Activated B cell treated with CpG ODN at 0.5 μM for 24 hours (primary cell): ENCODE data around the gene PLBD2. TPM values are rescaled to one million over a fixed set of nuclear protein-coding genes. Genes with fewer than 3 reads are reported as not detected.

Experiments
- ATAC-seq: fragments of 200-7000 bp; cut with Tn5 transposase; one replicate; pipeline ENCODE4 v1.10.0; 2021; ENCODE audit warnings: low read depth, mild to moderate bottlenecking, moderate library complexity
- CTCF ChIA-PET: fragments of 350-600 bp; sonication (Branson Sonifier 250); formaldehyde crosslinking; loops from one replicate; lab custom pipeline; 2021; ENCODE audit warnings: antibody characterized with exemption; lab: Charles Lee
- POLR2A ChIA-PET: fragments of 350-600 bp; sonication (Branson Sonifier 250); formaldehyde crosslinking; loops from one replicate; lab custom pipeline; 2021; ENCODE audit warnings: antibody characterized with exemption; lab: Charles Lee
- DNase-seq: peaks from one replicate; pipeline ENCODE4 v3.0.0; 2022
- H3K27ac Mint-ChIP-seq: one replicate; pipeline ENCODE4 v1.8.0; 2020; ENCODE audit warnings: mixed read lengths
- H3K27me3 Mint-ChIP-seq: one replicate; pipeline ENCODE4 v1.8.0; 2021; ENCODE audit warnings: mixed read lengths
- H3K36me3 Mint-ChIP-seq: one replicate; pipeline ENCODE4 v1.8.0; 2021; ENCODE audit warnings: low read depth, mixed read lengths
- H3K4me1 Mint-ChIP-seq: one replicate; pipeline ENCODE4 v1.8.0; 2021; ENCODE audit warnings: mixed read lengths
- H3K4me3 Mint-ChIP-seq: one replicate; pipeline ENCODE4 v1.8.0; 2020; ENCODE audit warnings: mild to moderate bottlenecking, mixed read lengths
- H3K9me3 Mint-ChIP-seq: one replicate; pipeline ENCODE4 v1.8.0; 2020; ENCODE audit warnings: mixed read lengths
- intact Hi-C: fragments of 100-400 bp; cut with micrococcal nuclease; formaldehyde crosslinking; loops from one replicate; pipeline ENCODE4 v1.15.1; 2024
- total RNA-seq: library from RNA; stranded (reverse); gene quantifications from 2 replicates; pipeline ENCODE4 v1.2.3, GENCODE V29; 2022
- TF ChIP-seq, protein P1 (sequence below): fragments of 200-600 bp; IDR thresholded peaks from one replicate; pipeline ENCODE4 v1.8.0; 2022; ENCODE audit warnings: antibody characterized with exemption, mild to moderate bottlenecking

PLBD2 gene
- total RNA-seq, 1 donor from 2014 or later = 13.7 TPM

DNA sequence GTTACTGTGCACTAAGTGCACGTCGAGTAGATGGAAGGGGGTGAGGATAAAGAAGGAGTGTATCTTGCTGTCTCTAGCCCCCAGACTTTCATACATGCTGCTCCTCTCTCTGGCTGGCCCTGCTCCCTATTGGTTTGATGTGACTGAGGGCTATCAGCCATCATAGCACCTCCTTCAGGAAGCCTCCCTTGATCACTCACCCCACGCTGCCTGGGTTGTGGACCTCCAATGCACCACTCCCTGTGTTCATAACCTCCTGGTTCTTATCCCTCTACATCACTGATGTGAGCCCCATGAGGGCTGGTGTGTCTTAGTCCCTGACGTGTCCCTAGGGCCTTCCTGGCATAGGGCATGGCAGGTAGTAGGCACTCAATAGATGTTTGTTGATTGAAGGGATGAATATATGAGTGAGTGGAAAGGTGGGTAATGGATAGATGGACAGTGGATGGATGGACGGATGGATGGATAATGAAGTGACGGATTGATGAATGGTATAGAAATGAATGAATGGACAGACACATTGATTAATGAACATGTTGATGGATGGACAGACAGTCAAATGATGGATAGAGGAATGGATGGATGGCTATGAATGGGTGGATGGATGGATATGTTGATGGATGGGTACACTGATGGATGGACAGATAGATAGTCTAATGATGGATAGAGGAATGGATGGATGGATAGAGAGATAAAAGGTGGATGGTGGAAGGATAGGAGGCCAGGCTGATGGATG is 78.8 kb downstream of the PLBD2 start:
- H3K36me3 Mint-ChIP-seq = no peaks in the 10 kb centered on the region
- no peaks in the 10 kb centered on the region for H3K9me3 Mint-ChIP-seq
- H3K4me3 Mint-ChIP-seq = no peak overlapping the region
- ATAC-seq = no peak
- POLR2A ChIA-PET = no interaction called here
- CTCF ChIA-PET = no interaction called here
- no peak for DNase-seq
- TF ChIP-seq, protein P1, sequence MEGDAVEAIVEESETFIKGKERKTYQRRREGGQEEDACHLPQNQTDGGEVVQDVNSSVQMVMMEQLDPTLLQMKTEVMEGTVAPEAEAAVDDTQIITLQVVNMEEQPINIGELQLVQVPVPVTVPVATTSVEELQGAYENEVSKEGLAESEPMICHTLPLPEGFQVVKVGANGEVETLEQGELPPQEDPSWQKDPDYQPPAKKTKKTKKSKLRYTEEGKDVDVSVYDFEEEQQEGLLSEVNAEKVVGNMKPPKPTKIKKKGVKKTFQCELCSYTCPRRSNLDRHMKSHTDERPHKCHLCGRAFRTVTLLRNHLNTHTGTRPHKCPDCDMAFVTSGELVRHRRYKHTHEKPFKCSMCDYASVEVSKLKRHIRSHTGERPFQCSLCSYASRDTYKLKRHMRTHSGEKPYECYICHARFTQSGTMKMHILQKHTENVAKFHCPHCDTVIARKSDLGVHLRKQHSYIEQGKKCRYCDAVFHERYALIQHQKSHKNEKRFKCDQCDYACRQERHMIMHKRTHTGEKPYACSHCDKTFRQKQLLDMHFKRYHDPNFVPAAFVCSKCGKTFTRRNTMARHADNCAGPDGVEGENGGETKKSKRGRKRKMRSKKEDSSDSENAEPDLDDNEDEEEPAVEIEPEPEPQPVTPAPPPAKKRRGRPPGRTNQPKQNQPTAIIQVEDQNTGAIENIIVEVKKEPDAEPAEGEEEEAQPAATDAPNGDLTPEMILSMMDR = no peak
- peaks cover 18% of the 10 kb centered on the region for H3K27me3 Mint-ChIP-seq
- intact Hi-C loops = no loop called here
- no peaks in the 10 kb centered on the region for H3K4me1 Mint-ChIP-seq
- no peak overlapping the region for H3K27ac Mint-ChIP-seq

DNA sequence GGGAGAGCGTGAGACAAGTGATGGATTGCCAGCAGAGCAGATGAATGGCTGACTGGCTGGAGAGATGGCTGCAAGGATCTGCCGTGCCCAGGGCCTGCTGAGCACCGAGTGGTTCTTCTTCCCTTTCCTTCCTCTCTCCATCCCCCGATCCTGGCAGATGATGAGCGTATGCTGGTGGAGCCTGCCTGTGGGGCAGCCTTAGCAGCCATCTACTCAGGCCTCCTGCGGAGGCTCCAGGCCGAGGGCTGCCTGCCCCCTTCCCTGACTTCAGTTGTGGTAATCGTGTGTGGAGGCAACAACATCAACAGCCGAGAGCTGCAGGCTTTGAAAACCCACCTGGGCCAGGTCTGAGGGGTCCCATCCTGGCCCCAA is 79.3 kb downstream of the PLBD2 start:
- no peak for ATAC-seq
- no peak overlapping the region for H3K27ac Mint-ChIP-seq
- no peak overlapping the region for H3K4me3 Mint-ChIP-seq
- ChIA-PET CTCF (no interaction called here), POLR2A (no interaction called here)
- H3K27me3 Mint-ChIP-seq = peaks cover 15% of the 10 kb centered on the region
- DNase-seq = no peak
- intact Hi-C loops = no loop called here
- TF ChIP-seq, protein P1 = no peak
- no peaks in the 10 kb centered on the region for H3K36me3 Mint-ChIP-seq
- no peaks in the 10 kb centered on the region for H3K9me3 Mint-ChIP-seq
- H3K4me1 Mint-ChIP-seq = no peaks in the 10 kb centered on the region

DNA sequence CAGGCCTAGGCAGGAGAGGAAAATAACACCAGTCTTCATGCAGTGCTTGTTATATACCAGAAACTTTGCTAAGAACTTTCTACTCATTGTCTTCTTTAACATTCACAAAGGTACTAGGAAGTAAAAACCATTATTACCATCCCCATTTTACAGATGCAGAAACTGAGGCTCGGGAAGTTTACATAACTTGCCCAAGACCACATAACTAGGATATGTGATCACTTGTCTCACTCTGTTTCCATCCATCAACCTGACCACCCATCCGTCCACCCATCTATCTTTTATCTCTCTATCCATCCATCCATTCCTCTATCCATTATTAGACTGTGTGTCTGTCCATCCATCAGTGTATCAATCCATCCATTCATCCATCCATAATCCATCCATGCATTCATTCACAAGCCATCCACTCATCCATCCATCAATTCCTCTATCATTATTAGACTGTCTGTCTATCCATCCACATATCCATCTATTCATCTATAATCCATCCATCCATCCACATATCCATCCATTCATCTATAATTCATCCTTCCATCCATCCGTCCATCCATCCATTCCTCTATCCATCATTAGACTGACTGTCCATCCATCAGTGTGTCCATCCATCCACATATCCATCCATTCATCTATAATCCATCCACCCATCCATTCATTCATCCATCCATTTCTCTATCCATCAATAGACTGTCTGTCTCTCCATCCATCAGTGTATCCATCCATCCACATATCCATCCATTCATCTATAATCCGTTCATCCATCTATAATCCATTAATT is 80.3 kb downstream of the PLBD2 start:
- TF ChIP-seq, protein P1 = no peak
- no peaks in the 10 kb centered on the region for H3K36me3 Mint-ChIP-seq
- H3K27me3 Mint-ChIP-seq = peaks cover 13% of the 10 kb centered on the region
- H3K9me3 Mint-ChIP-seq = no peaks in the 10 kb centered on the region
- no peak overlapping the region for H3K27ac Mint-ChIP-seq
- H3K4me3 Mint-ChIP-seq = no peak overlapping the region
- no peaks in the 10 kb centered on the region for H3K4me1 Mint-ChIP-seq
- intact Hi-C loops = no loop called here
- ChIA-PET CTCF (no interaction called here), POLR2A (no interaction called here)
- DNase-seq (no peak), ATAC-seq (no peak)

DNA sequence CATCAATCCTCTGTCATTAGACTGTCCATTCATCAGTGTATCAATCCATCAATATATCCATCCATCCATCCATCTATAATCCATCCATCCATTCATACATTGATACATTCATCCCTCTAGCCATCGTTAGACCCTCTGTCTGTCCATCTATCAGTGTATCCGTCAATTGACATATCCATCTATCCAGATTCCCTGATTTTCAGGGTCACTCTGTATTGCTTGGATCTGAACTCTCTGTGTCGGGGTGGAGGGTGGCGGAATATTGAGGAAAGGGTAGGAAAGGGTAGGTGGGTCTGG is 80.9 kb downstream of the PLBD2 start:
- POLR2A ChIA-PET = no interaction called here
- CTCF ChIA-PET = no interaction called here
- Mint-ChIP-seq H3K4me3 (no peak overlapping the region), H3K4me1 (no peaks in the 10 kb centered on the region), H3K36me3 (no peaks in the 10 kb centered on the region), H3K9me3 (no peaks in the 10 kb centered on the region), H3K27ac (no peak overlapping the region), H3K27me3 (peaks cover 13% of the 10 kb centered on the region)
- intact Hi-C loops = no loop called here
- TF ChIP-seq, protein P1 = no peak
- DNase-seq (no peak), ATAC-seq (no peak)

DNA sequence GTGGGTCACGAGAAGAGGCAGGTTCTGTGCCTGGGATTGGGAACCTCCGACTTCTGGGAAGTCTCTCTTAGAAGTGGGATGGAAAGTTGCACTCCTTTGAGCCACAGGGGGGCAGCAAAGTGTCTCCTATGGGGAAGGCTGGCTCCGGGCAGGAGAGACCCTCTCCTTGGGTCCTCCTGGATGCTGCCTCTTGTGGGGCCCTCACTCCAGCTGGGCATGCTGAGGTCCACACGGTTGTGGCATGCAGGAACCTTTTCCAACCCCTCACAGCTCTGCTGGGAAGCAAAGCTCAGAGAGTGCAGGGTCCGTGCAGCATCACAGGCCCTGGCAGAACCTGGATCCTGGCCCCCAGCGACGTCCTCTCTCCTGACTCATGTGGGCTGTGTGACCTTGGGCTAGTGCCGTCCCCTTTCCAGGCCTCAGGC is 81.2 kb downstream of the PLBD2 start:
- H3K4me1 Mint-ChIP-seq = no peaks in the 10 kb centered on the region
- TF ChIP-seq, protein P1 = no peak

More for the DNA sequence above, 81.2 kb downstream of the PLBD2 start:
- H3K36me3 Mint-ChIP-seq = no peaks in the 10 kb centered on the region
- H3K9me3 Mint-ChIP-seq = no peaks in the 10 kb centered on the region
- no peak overlapping the region for H3K27ac Mint-ChIP-seq
- peaks cover 15% of the 10 kb centered on the region for H3K27me3 Mint-ChIP-seq
- POLR2A ChIA-PET = no interaction called here
- CTCF ChIA-PET = no interaction called here
- no peak overlapping the region for H3K4me3 Mint-ChIP-seq
- DNase-seq = no peak
- no peak for ATAC-seq
- intact Hi-C loops = no loop called here
